H4 (cell line): Measurements from ENCODE around the gene C1orf56. TPM values are rescaled to one million over a fixed set of nuclear protein-coding genes. Genes with fewer than 3 reads are reported as not detected.

ENCODE experiments used
- DNase-seq: peaks from one replicate; pipeline ENCODE4 v3.0.0-alpha.2; 2015; ENCODE audit warnings: low spot score
- total RNA-seq: library from RNA; depleted of rRNA; stranded (reverse); fragments of >200 nt; shearing (Covaris generic); gene quantifications from 2 replicates; pipeline ENCODE4 v1.2.3, GENCODE V29; 2014

Gene C1orf56
- total RNA-seq, 1 experiment from 2014 or later = 2.7 TPM

- peak; percentile 41 for DNase-seq
Observed at GRCh38 chr1:151024540-151025146, 22.9 kb upstream of the C1orf56 start.

- DNase-seq = no peak
Observed at GRCh38 chr1:151026460-151026859, 21.1 kb upstream of the C1orf56 start.

- DNase-seq = no peak
Observed at GRCh38 chr1:151032164-151032563, 15.4 kb upstream of the C1orf56 start.

GRCh38 chr1:151035167-151035566 lies 12.4 kb upstream of the C1orf56 start:
- DNase-seq = no peak

GRCh38 chr1:151036356-151036755 lies 11.2 kb upstream of the C1orf56 start, which contains the start of gene BNIPL:
TSS of gene BNIPL (plus strand) at chr1:151036586. CDS start at chr1:151036726, 140 bp downstream.
- DNase-seq = no peak

- DNase-seq = no peak
Observed at GRCh38 chr1:151037032-151037431, 10.5 kb upstream of the C1orf56 start.

GRCh38 chr1:151039521-151039920 lies 8.0 kb upstream of the C1orf56 start:
- no peak for DNase-seq

- no peak for DNase-seq
Observed at GRCh38 chr1:151043163-151043562, 4.4 kb upstream of the C1orf56 start.

- peak; percentile 55 for DNase-seq
Observed at GRCh38 chr1:151047925-151048644, 534 bp downstream of the C1orf56 start.

GRCh38 chr1:151048645-151049032 lies 1.1 kb downstream of the C1orf56 start:
- no peak for DNase-seq

GRCh38 chr1:151049458-151049857 lies 1.9 kb downstream of the C1orf56 start:
- DNase-seq = no peak

GRCh38 chr1:151050051-151050688 lies 2.6 kb downstream of the C1orf56 start:
- no peak for DNase-seq

- no peak for DNase-seq
Observed at GRCh38 chr1:151051356-151052009, 3.9 kb downstream of the C1orf56 start.

GRCh38 chr1:151054971-151055547 lies 7.5 kb downstream of the C1orf56 start:
- DNase-seq = no peak

- DNase-seq = no peak
Observed at GRCh38 chr1:151055581-151055980, 8.0 kb downstream of the C1orf56 start.

- DNase-seq = no peak
Observed at GRCh38 chr1:151056149-151056548, 8.6 kb downstream of the C1orf56 start.

GRCh38 chr1:151058692-151059091 lies 11.1 kb downstream of the C1orf56 start:
- DNase-seq = no peak

- peak; percentile 85 for DNase-seq
Observed at GRCh38 chr1:151059109-151060006, 11.8 kb downstream of the C1orf56 start, which contains the start of gene CDC42SE1. TSS of gene CDC42SE1 (minus strand) at chr1:151059622. CDS start at chr1:151055730, 3,892 bp downstream.

- DNase-seq = peak; percentile 78
Observed at GRCh38 chr1:151060007-151060656, 12.6 kb downstream of the C1orf56 start, which contains the start of gene MLLT11. TSS of gene MLLT11 (plus strand) at chr1:151060397. CDS start at chr1:151067225, 6,828 bp downstream.
